GM21737 (cell line): ENCODE results near the gene ZNF599.
"Not testable (repeated sequence)": the region's sequence is repeated elsewhere in the genome, so short reads cannot be mapped to it uniquely, and the experiment has no call there.

Experiments
- ATAC-seq: cut with Tn5 transposase; IDR thresholded peaks from one replicate; pipeline ENCODE4 v1.9.1; 2021; ENCODE audit warnings: mild to moderate bottlenecking, moderate library complexity; ENCODE audit not compliant: unreplicated experiment

Gene ZNF599

DNA sequence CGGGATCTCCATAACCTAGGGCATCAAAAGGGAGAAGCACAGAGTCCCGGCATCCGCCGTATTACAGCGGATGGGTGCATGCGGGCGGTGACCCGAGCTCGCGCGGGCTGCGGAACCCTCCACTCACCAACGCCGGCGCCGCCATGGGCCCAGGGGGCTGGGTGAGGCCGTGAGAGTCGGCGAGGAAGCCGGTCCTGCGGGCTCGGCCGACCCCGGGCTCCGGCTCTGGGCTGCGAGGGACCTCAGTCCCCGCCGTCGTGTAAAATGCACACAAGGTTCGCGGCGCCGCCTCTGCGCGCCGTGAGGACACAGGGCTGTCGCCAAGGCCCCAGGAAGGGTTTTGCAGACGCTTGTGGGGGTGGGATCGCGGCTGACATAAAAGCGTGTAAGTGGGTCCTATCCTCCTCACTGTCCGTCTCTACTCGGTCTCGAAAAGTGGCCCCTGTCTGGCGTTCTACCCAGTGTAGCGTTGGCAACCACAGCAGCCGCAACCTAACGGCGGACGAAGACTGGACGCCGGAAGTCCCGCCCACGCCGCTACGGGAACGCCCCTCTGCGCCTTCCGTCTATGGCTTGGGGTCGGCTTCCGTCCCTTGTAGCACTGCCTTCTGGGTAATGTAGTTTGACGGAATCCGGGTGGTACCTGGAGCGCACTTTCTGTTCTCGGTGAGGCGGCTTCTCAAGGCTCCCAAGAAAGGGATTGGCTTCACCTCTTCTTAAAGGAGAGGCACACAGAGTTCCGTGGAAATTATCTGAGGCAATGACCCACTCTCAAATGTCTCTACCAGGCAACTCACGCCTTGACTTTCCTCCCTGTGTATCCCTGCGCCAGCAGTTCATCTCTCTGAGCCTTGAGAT is at the start of gene ZNF599:
Gene ZNF599 (minus strand): TSS at position 519 of the 858 bp plus-strand sequence. CDS start 374 bp downstream, at position 145.
- ATAC-seq = peak; percentile 98

GRCh38 chr19:34818270-34818669 is 45.3 kb upstream of the ZNF599 start:
- no peak for ATAC-seq

- no peak for ATAC-seq
Measured at GRCh38 chr19:34816708-34817107, 43.7 kb upstream of the ZNF599 start.

GRCh38 chr19:34808566-34808965 is 35.6 kb upstream of the ZNF599 start:
- no peak for ATAC-seq

GRCh38 chr19:34806976-34807860 is 34.2 kb upstream of the ZNF599 start:
- ATAC-seq = no peak

DNA sequence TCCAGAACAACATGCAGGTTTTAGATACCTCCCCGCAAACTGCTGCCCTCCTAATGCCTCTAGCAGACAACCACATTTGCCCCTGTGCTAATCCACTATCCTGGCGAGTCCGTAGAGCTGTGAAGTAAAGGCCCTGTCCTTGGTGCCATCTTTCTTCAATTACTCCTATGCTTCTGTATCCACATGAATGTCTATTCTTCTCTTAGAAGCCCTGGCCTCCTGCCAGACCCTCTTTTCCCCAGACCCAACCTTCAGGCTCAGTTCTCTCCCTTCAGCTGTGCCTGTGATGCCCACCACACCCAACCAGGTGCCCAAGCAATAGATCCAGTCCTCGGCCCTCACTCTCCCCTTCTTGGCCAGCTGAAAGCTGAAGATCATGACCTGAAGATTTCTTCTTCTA is 31.1 kb upstream of the ZNF599 start:
- ATAC-seq = no peak

DNA sequence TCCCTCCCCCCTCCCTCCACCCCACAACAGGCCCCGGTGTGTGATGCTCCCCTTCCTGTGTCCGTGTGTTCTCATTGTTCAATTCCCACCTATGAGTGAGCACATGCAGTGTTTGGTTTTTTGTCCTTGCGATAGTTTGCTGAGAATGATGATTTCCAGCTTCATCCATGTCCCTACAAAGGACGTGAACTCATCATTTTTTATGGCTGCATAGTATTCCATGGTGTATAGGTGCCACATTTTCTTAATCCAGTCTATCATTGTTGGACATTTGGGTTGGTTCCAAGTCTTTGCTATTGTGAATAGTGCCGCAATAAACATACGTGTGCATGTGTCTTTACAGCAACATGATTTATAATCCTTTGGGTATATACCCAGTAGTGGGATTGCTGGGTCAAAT is 23.9 kb upstream of the ZNF599 start:
- not testable (repeated sequence) for ATAC-seq

DNA sequence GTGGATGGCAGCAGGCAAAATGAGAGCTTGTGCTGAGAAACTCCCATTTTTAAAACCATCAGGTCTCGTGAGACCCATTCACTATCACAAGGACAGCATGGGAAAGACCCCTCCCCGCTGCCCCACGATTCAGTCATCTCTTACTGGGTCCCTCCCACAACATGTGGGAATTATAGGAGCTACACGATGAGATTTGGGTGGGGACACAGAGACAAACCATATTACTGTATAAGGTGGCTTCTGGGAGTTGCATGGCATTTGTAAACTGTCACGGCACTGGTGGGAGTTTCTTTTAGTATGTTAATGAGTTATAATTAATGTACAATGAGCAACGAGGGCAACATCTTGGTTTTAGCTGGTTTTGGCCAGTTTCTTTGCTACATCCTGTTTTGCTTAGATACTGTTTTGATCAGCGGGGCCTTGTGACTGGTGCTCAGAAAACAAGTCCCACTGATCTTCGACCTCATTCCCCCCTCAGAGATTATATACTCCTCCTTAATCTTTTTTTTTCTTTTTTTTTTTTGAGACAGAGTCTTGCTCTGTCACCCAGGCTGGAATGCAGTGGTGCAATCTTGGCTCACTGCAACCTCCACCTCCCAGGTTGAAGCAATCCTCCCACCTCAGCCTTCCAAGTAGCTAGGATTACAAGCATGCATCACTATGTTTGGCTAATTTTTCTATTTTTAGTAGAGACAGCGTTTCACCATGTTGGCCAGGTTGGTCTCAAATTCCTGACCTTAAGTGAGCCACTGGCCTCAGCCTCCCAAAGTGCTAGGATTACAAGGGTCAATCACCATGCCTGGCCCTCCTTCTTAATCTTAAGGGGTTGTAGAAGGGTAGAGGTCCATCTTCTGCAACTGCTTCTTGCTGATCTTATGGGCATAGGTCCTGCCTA is 21.3 kb upstream of the ZNF599 start:
- ATAC-seq = no peak

DNA sequence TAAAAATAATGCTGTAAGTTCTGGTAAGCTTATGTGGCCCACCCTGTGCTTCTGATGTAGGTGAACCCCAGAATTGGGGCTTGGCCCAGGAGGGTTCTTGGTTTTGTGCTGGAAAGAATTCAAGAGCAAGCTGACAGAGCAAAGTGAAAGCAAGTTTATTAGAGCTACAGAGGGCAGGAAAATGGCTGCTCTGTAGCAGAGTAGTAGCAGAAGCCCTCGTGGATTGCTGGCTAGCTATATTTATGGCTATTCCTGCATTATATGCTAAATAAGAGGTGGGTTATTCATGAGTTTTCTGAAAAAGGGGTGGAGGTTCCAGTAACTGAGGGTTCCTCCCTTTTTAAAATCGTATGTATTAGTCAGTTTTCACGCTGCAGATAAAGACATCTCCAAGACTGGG is 20.6 kb upstream of the ZNF599 start:
- no peak for ATAC-seq

- ATAC-seq = no peak
Measured at GRCh38 chr19:34788074-34788473, 15.1 kb upstream of the ZNF599 start.

DNA sequence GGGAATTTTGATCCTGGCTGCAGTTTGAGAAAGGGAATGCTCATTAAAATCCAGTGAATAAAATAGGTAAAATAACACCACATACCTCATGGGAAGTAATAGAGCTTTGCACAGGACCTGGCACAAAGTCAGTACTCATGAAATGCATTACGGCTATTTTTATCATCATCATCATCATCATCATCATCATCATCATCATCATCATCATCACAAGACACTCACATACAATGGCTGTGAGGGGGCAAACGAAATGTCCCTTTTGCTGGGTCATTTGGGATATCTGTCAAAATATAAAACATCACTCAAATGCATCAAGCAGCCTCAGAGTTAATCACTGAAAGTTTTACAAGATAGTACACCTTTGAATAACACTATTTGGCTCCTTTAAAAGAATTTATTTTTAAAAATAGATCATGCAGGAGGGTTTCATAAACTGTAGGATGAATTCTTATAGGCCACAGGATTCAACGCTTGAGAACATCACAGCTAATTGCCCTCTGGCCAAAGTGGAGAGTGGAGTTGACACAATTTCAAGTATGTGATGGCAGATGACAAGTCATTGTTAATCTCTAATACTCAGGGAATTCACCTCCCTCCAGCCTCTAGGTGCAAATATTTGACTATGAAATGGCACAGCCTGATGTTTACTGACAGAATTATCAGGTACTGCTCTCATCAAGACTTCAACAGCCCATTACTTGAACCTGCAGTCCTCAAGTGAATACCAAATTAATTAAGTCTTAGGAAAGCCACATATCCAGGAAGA is 14.2 kb upstream of the ZNF599 start:
- no peak for ATAC-seq

GRCh38 chr19:34786236-34786635 is 13.2 kb upstream of the ZNF599 start:
- no peak for ATAC-seq

GRCh38 chr19:34779652-34780051 is 6.6 kb upstream of the ZNF599 start:
- ATAC-seq = no peak

GRCh38 chr19:34778342-34778741 is 5.3 kb upstream of the ZNF599 start:
- no peak for ATAC-seq

- ATAC-seq = no peak
Measured at GRCh38 chr19:34774857-34775256, 1.8 kb upstream of the ZNF599 start.

GRCh38 chr19:34773555-34773864 is 495 bp upstream of the ZNF599 start:
- no peak for ATAC-seq

GRCh38 chr19:34767951-34768350 is 5.1 kb downstream of the ZNF599 start:
- no peak for ATAC-seq

DNA sequence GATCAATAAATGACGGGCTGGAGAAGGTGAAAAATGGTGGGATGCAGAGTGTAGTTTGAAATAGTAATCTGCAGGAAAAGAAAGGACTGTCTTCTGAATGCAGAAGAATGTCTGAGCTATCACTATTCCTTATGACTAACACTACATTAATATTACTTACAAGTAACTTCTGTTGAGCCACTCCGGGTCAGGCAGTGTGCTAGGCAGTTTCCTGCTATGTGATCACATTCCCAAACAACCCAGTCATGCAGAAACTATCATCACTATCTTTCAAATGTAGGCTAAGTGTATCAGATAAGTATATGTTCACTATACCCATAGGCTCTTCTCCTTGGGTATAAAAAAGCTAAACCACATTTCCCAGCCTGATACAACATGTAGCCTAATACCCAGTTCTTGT is 6.6 kb downstream of the ZNF599 start:
- ATAC-seq = no peak

DNA sequence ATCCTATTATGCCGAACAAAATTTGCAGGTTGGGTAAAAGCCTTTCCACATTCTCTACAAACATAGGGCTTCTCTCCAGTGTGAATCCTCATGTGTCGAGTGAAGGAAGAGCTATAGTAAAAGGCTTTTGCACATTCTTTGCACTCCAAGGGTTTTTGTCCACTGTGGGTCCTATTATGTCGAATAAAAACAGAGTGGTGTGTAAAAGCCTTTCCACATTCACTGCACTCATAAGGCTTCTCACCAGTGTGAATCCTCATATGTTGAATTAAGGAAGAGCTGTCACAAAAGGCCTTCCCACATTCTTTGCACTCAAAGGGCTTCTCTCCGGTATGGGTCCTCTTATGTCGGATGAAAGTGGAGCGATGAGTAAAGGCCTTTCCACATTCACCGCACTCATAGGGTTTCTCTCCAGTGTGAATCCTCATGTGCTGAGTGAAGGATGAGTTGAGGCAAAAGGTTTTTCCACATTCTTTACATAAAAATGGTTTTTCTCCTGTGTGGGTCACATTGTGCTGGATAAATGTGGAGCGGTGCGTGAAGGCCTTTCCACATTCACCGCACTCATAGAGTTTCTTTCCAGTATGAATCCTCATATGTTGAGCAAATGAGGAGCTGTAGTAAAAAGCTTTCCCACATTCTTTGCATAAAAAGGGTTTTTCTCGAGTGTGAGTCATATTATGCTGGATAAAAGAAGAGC is 13.6 kb downstream of the ZNF599 start:
- ATAC-seq = no peak

DNA sequence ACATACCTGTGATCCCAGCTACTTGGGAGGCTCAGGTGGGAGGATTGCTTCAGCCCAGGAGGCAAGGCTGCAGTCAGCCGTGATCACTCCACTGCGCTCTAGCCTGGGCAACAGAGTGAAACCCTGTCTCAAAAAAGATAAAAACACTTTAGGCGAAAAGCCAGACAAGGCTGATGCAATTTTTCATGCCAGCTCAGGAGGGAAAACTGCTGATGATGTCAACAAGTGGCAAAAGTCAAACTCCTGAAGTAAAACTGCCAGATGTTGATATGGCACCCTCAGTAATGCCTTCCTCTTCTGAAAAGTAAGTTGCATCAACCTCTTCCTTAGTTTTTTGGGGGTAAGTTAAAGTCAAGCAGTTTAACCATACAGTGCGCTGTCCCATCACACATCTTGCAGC is 15.6 kb downstream of the ZNF599 start:
- no peak for ATAC-seq
